PC-3 (cell line): Measurements from ENCODE around the gene GRIA4.

Experiments used
- EZH2 ChIP-seq: fragments of 300-600 bp; sonication (generic); IDR thresholded peaks from one replicate; pipeline ENCODE4 v1.6.1; 2017; ENCODE audit warnings: antibody characterized with exemption, mild to moderate bottlenecking, low read length; ENCODE audit not compliant: unreplicated experiment
- EZH2phosphoT487 ChIP-seq: fragments of 300-600 bp; sonication (generic); IDR thresholded peaks from 2 replicates; pipeline ENCODE4 v1.6.1; 2018; ENCODE audit warnings: mild to moderate bottlenecking, antibody characterized with exemption, low read length, borderline replicate concordance
- TF ChIP-seq, protein P1 (sequence below): fragments of 300-600 bp; sonication (generic); conservative IDR thresholded peaks from 2 replicates; pipeline ENCODE4 v1.5.1; 2017; ENCODE audit warnings: antibody characterized with exemption, low read depth, mild to moderate bottlenecking, low read length

DNA sequence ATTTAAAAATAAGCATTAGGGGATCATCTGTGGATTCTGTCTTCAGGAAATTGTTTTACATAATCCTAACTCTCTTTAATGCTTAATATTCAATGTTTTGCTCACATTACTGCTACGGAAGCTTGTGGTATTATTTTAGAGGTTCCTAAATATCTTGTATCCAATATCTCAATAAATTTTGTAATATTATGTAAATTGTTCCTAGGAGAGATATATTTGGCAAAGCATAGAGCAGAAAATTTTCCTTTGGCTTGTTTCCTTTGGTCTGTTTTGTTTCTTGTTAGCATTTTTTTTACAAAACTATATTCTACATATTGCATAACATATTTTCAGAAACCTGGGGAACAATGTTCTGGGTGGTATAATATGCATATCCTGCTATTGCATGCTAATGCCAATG is 144.8 kb downstream of the GRIA4 start:
- TF ChIP-seq, protein P1, sequence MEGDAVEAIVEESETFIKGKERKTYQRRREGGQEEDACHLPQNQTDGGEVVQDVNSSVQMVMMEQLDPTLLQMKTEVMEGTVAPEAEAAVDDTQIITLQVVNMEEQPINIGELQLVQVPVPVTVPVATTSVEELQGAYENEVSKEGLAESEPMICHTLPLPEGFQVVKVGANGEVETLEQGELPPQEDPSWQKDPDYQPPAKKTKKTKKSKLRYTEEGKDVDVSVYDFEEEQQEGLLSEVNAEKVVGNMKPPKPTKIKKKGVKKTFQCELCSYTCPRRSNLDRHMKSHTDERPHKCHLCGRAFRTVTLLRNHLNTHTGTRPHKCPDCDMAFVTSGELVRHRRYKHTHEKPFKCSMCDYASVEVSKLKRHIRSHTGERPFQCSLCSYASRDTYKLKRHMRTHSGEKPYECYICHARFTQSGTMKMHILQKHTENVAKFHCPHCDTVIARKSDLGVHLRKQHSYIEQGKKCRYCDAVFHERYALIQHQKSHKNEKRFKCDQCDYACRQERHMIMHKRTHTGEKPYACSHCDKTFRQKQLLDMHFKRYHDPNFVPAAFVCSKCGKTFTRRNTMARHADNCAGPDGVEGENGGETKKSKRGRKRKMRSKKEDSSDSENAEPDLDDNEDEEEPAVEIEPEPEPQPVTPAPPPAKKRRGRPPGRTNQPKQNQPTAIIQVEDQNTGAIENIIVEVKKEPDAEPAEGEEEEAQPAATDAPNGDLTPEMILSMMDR, result no peak
- TF ChIP-seq EZH2phosphoT487, result no peak
- no peak for TF ChIP-seq EZH2
